HG03175 (cell line): ENCODE data around the gene RIMBP2.

Source experiments
- ATAC-seq: cut with Tn5 transposase; IDR thresholded peaks from one replicate; pipeline ENCODE4 v1.9.1; 2021; ENCODE audit warnings: mild to moderate bottlenecking, moderate library complexity; ENCODE audit not compliant: unreplicated experiment

The RIMBP2 gene

GRCh38 chr12:130547480-130548155 is 168.5 kb downstream of the RIMBP2 start:
- no peak for ATAC-seq

GRCh38 chr12:130546494-130546893 is 169.6 kb downstream of the RIMBP2 start:
- no peak for ATAC-seq

GRCh38 chr12:130545475-130545874 is 170.6 kb downstream of the RIMBP2 start:
- ATAC-seq, result no peak

GRCh38 chr12:130540376-130540775 is 175.7 kb downstream of the RIMBP2 start:
- no peak for ATAC-seq

- no peak for ATAC-seq
Measured at GRCh38 chr12:130538343-130539095, 177.6 kb downstream of the RIMBP2 start.

GRCh38 chr12:130537655-130538054 is 178.4 kb downstream of the RIMBP2 start:
- no peak for ATAC-seq

GRCh38 chr12:130537051-130537450 is 179.0 kb downstream of the RIMBP2 start:
- no peak for ATAC-seq

- no peak for ATAC-seq
Measured at GRCh38 chr12:130530429-130530828, 185.7 kb downstream of the RIMBP2 start.

- no peak for ATAC-seq
Measured at GRCh38 chr12:130529781-130530180, 186.3 kb downstream of the RIMBP2 start.

- ATAC-seq, result no peak
Measured at GRCh38 chr12:130527239-130527638, 188.9 kb downstream of the RIMBP2 start.

GRCh38 chr12:130526813-130527212 is 189.3 kb downstream of the RIMBP2 start:
- no peak for ATAC-seq

- no peak for ATAC-seq
Measured at GRCh38 chr12:130525384-130526172, 190.5 kb downstream of the RIMBP2 start.

GRCh38 chr12:130524759-130525158 is 191.3 kb downstream of the RIMBP2 start:
- ATAC-seq, result no peak

- ATAC-seq, result no peak
Measured at GRCh38 chr12:130523863-130524614, 192.1 kb downstream of the RIMBP2 start.

GRCh38 chr12:130523208-130523607 is 192.9 kb downstream of the RIMBP2 start:
- ATAC-seq, result no peak

GRCh38 chr12:130522244-130522834 is 193.8 kb downstream of the RIMBP2 start:
- no peak for ATAC-seq

GRCh38 chr12:130521375-130522124 is 194.5 kb downstream of the RIMBP2 start:
- no peak for ATAC-seq

- no peak for ATAC-seq
Measured at GRCh38 chr12:130520784-130521183, 195.3 kb downstream of the RIMBP2 start.

GRCh38 chr12:130517588-130517987 is 198.5 kb downstream of the RIMBP2 start:
- ATAC-seq, result no peak

GRCh38 chr12:130514149-130514551 is 201.9 kb downstream of the RIMBP2 start:
- no peak for ATAC-seq
